Measurements from ENCODE around the gene FZD1. TPM values are rescaled to one million over a fixed set of nuclear protein-coding genes. Genes with fewer than 3 reads are reported as not detected.

The FZD1 gene
- total RNA-seq, 2 experiments from 2014 or later: 0.06 to 0.17 TPM

DNA sequence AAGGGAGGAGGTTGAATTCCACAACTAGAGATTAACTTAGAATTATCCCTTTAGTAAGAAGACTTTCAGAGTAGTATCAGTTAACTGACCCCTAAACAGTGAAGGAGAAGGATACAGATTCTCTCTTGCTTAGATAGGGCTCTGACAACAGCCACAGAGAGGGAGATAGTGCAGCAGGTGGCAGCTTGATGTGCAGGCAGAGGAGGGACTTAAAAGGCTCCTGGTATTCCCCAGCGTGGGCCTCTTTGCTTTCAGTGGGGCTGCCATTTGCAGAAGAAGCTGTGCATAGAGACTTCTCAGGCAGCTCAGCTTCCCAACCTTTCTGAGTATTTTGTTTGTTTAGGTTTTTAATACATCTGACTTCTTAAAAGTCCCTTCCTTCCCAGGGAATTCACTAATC is 16.0 kb downstream of the FZD1 start:
- no peaks in the 10 kb centered on the region for H3K36me3 Mint-ChIP-seq
- H3K27ac Mint-ChIP-seq: no peak overlapping the region
- no peak for ATAC-seq (ENCODE audit: low read depth)
- POLR2A ChIA-PET: no interaction called here
- no peak for DNase-seq
- no peaks in the 10 kb centered on the region for H3K4me1 Mint-ChIP-seq
- peaks cover 5% of the 10 kb centered on the region for H3K27me3 Mint-ChIP-seq
- no peaks in the 10 kb centered on the region for H3K9me3 Mint-ChIP-seq
- H3K4me3 Mint-ChIP-seq: no peak overlapping the region

DNA sequence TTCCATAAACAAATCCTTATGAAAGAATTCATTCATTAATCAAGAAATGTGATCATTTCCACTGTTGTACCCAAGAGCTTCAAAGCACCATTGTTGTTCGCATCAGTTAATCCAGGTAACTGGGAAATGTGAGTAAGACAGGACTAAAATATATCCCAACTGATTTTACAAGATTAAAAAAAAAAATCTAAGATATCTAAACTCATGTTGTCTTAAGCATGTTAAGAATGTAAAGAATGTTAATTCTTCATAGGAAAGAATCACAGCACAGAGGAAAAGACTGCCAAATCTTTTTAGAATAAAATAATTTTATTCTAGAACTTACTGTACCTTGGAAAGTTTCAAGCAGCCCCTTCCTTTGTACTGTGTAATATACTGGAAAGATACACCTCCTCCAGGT is 16.4 kb downstream of the FZD1 start:
- DNase-seq (no peak), ATAC-seq (ENCODE audit: low read depth) (no peak)
- Mint-ChIP-seq H3K9me3 (no peaks in the 10 kb centered on the region), H3K27me3 (peaks cover 5% of the 10 kb centered on the region), H3K4me3 (no peak overlapping the region), H3K36me3 (no peaks in the 10 kb centered on the region), H3K27ac (no peak overlapping the region), H3K4me1 (no peaks in the 10 kb centered on the region)
- POLR2A ChIA-PET: no interaction called here

DNA sequence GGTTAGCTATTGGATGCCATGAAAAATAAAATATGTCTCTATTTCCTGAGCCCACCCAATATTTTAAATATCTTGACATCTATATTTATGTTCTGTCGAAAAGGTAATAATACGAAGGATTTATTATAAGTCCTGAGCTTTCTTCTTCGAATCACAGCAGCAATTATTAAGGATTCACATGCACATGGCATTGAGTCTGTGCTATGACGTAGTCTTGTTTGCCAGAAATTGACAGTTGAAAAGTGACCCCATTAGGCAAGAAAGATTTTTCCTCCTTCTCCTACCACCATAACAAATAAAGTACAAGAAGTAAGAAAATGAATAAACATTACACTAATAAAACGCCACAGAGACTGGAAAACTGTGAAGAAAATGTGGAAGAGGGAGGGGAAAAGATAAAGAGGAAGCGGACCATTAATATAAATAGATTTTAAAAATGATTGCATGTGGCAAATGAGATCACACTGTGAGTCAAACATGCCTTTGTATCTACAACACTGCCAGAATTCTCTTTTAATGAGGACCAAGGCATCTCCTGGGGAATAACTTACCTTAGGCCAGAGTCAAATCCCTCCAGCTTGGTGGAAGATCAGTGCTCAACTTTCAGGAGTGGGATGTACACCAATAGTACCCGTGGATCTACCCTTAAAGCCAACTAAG is 21.6 kb downstream of the FZD1 start:
- H3K4me1 Mint-ChIP-seq: no peaks in the 10 kb centered on the region
- POLR2A ChIA-PET: no interaction called here
- DNase-seq (no peak), ATAC-seq (ENCODE audit: low read depth) (no peak)
- H3K9me3 Mint-ChIP-seq: no peaks in the 10 kb centered on the region
- no peak overlapping the region for H3K4me3 Mint-ChIP-seq
- H3K36me3 Mint-ChIP-seq: no peaks in the 10 kb centered on the region
- no peak overlapping the region for H3K27ac Mint-ChIP-seq
- peaks cover 5% of the 10 kb centered on the region for H3K27me3 Mint-ChIP-seq

- no peak for ATAC-seq (ENCODE audit: low read depth)
- Mint-ChIP-seq H3K27ac (no peak overlapping the region), H3K4me3 (no peak overlapping the region), H3K36me3 (no peaks in the 10 kb centered on the region), H3K4me1 (no peaks in the 10 kb centered on the region), H3K9me3 (no peaks in the 10 kb centered on the region), H3K27me3 (peaks cover 5% of the 10 kb centered on the region)
- POLR2A ChIA-PET: no interaction called here
- no peak for DNase-seq
Observed at GRCh38 chr7:91286432-91286831, 22.2 kb downstream of the FZD1 start.

DNA sequence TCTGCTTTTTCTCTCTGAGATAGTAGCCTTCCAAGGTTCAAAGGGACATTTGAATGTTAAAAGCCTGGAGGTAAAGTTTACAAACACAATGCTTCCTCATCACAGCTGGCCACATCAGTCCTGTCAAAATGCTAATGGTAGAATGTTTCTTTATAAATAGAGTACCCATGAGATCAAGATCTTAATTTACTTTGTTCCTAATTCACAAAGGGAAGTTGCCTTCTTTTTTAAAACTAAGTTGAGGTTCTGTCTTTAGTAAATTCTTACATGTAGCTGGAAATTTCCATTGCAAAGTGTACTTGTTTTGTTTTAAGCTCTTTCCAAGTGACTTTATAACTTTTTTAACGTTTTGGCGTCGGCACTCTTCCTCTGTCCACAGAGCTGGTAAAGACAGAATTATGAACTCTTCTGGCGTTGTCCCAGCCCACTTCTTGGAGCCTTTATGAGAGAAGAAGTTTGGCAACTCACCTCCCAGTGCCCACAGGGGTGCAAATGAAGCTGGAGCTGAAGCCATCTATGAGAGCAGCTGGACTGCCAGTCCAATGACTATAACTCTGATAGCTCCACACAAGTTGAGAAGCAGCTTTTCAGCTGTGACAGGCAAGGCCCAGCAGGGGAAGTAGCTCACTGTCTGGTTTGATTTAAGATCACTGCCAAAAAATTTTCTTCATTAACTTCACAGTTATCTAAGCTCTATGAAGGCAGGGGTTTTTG is 23.3 kb downstream of the FZD1 start:
- Mint-ChIP-seq H3K4me1 (no peaks in the 10 kb centered on the region), H3K4me3 (no peak overlapping the region), H3K27me3 (peaks cover 5% of the 10 kb centered on the region), H3K27ac (no peak overlapping the region), H3K9me3 (no peaks in the 10 kb centered on the region), H3K36me3 (no peaks in the 10 kb centered on the region)
- POLR2A ChIA-PET: no interaction called here
- DNase-seq (no peak), ATAC-seq (ENCODE audit: low read depth) (no peak)

- POLR2A ChIA-PET: no interaction called here
- DNase-seq (no peak), ATAC-seq (ENCODE audit: low read depth) (no peak)
Observed at GRCh38 chr7:91288208-91288824, 24.1 kb downstream of the FZD1 start.

GRCh38 chr7:91289633-91290254 is 25.5 kb downstream of the FZD1 start:
- H3K36me3 Mint-ChIP-seq: no peaks in the 10 kb centered on the region
- no peak overlapping the region for H3K4me3 Mint-ChIP-seq
- DNase-seq (no peak), ATAC-seq (ENCODE audit: low read depth) (no peak)
- H3K4me1 Mint-ChIP-seq: no peaks in the 10 kb centered on the region
- POLR2A ChIA-PET: no interaction called here
- H3K27ac Mint-ChIP-seq: no peak overlapping the region
- no peaks in the 10 kb centered on the region for H3K9me3 Mint-ChIP-seq
- H3K27me3 Mint-ChIP-seq: no peaks in the 10 kb centered on the region

More at GRCh38 chr7:91288208-91288824, 24.1 kb downstream of the FZD1 start:
- no peaks in the 10 kb centered on the region for H3K9me3 Mint-ChIP-seq
- H3K27me3 Mint-ChIP-seq: no peaks in the 10 kb centered on the region
- no peaks in the 10 kb centered on the region for H3K36me3 Mint-ChIP-seq
- no peak overlapping the region for H3K4me3 Mint-ChIP-seq
- H3K27ac Mint-ChIP-seq: no peak overlapping the region
- no peaks in the 10 kb centered on the region for H3K4me1 Mint-ChIP-seq

DNA sequence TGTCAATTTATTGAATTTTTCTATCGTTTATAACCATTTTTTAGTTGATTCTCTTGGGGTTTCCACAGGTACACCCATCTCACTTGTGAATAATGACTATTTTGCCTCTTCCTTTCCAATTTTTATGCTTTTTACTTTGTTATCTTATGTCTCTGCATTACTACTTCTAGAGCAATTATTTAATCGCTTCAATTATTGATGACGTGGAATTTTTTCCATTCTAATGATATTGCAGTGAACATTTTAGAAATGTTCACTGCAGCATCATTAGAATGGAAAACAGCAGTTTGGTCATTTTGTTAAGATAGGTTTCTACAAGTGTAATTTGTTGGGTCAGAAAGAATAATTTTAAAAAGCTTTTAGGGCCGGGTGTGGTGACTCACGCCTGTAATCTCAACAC is 27.1 kb downstream of the FZD1 start:
- H3K27ac Mint-ChIP-seq: no peak overlapping the region
- DNase-seq (no peak), ATAC-seq (ENCODE audit: low read depth) (no peak)
- H3K36me3 Mint-ChIP-seq: no peaks in the 10 kb centered on the region
- H3K4me1 Mint-ChIP-seq: no peaks in the 10 kb centered on the region
- H3K27me3 Mint-ChIP-seq: no peaks in the 10 kb centered on the region
- POLR2A ChIA-PET: no interaction called here
- H3K4me3 Mint-ChIP-seq: no peak overlapping the region
- H3K9me3 Mint-ChIP-seq: no peaks in the 10 kb centered on the region

GRCh38 chr7:91291902-91292301 is 27.7 kb downstream of the FZD1 start:
- Mint-ChIP-seq H3K9me3 (no peaks in the 10 kb centered on the region), H3K27me3 (no peaks in the 10 kb centered on the region), H3K27ac (no peak overlapping the region), H3K4me1 (no peaks in the 10 kb centered on the region), H3K4me3 (no peak overlapping the region), H3K36me3 (no peaks in the 10 kb centered on the region)
- POLR2A ChIA-PET: no interaction called here
- DNase-seq (no peak), ATAC-seq (ENCODE audit: low read depth) (no peak)

DNA sequence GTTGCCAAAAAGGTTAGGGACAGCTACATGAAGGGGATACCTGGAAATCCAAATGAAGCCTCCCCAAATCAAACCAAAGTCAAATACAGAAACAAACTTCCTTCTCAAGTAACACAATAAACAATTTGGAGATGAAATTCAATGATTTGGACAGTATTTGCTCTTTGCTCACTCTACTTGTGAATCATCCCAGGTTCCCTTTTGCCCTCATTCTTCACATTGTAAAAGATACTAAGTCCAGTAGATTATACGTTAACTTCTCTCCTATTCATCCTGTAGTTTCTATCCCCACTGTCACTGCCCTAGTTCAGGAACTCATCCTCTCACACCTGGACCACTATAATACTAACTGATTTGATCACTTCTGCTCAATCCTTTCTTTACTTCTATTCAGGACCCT is 28.3 kb downstream of the FZD1 start:
- no peaks in the 10 kb centered on the region for H3K4me1 Mint-ChIP-seq
- POLR2A ChIA-PET: no interaction called here
- no peak for ATAC-seq (ENCODE audit: low read depth)
- no peak overlapping the region for H3K27ac Mint-ChIP-seq
- no peak for DNase-seq
- H3K4me3 Mint-ChIP-seq: no peak overlapping the region
- no peaks in the 10 kb centered on the region for H3K9me3 Mint-ChIP-seq
- H3K36me3 Mint-ChIP-seq: no peaks in the 10 kb centered on the region
- no peaks in the 10 kb centered on the region for H3K27me3 Mint-ChIP-seq

DNA sequence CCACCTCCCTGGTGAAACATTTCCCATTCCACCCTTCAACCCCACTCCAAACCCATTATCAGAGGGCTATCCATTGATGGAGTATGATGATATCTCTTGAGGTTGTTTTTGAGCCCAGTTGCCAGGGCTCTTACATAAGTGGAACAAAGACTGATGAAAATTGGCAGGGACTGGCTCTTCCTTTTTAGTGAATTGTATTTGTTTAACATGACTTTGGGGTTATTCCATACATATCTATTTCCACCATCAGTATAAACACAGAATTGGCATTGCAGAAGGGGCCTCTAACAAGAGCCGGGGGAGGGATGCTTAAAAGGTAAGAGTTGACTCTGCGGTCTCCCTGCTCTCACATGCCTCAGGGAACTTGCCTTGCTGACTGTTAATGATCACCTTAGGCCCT is 28.9 kb downstream of the FZD1 start:
- Mint-ChIP-seq H3K4me1 (no peaks in the 10 kb centered on the region), H3K27me3 (no peaks in the 10 kb centered on the region), H3K27ac (no peak overlapping the region), H3K36me3 (no peaks in the 10 kb centered on the region), H3K4me3 (no peak overlapping the region), H3K9me3 (no peaks in the 10 kb centered on the region)
- DNase-seq (no peak), ATAC-seq (ENCODE audit: low read depth) (no peak)
- POLR2A ChIA-PET: no interaction called here

DNA sequence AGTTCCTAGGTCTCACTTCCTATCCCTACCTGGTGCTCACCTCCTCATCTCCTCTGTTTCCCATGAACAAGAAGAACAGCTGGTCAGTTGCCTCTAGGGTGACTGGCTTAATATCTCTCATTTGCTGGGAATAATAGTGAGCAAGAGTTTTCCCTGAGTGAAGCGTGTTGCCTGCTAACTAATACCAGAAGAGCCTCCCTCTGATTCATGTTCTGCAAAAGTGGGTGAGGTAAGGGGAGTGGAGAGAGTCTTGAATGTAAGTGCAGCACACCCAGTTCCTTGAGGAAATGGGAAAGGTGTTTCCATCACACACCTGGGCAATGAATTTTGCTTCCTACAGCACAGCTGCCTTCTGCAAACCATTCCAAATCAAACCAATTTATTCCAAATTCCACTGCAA is 29.6 kb downstream of the FZD1 start:
- Mint-ChIP-seq H3K4me3 (no peak overlapping the region), H3K9me3 (no peaks in the 10 kb centered on the region), H3K4me1 (no peaks in the 10 kb centered on the region), H3K27ac (no peak overlapping the region), H3K27me3 (no peaks in the 10 kb centered on the region), H3K36me3 (no peaks in the 10 kb centered on the region)
- no peak for ATAC-seq (ENCODE audit: low read depth)
- DNase-seq: no peak
- POLR2A ChIA-PET: no interaction called here

DNA sequence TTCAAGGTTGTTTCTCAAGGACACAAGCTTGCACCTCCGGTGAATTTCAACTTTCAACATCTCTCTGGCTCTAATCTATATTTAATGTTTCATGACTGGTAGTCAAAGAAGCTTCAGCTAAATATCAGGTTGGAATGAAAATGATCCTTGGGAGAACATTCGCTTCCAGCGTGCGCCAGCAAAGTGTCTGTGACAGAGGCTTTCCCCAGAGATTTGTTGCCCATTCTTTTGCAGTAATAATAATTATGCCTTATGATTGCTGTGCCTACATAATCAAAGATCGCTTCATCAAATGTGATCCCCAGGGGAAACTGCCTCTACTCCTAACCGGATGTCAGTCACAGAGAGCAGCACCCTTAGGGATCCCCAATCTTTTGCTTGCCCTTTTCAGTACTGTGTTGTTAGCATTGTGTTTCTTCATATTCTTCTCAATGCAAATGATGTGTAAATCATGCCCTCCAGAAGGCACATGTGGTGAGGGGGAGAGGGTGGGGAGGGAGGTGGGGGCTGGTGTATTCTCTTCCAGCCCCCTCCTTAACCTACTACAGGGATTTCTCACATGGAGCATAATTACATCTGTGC is 30.5 kb downstream of the FZD1 start:
- no peak overlapping the region for H3K4me3 Mint-ChIP-seq
- no peaks in the 10 kb centered on the region for H3K36me3 Mint-ChIP-seq
- H3K27ac Mint-ChIP-seq: no peak overlapping the region
- H3K4me1 Mint-ChIP-seq: no peaks in the 10 kb centered on the region
- POLR2A ChIA-PET: no interaction called here
- ATAC-seq (ENCODE audit: low read depth): no peak
- H3K27me3 Mint-ChIP-seq: no peaks in the 10 kb centered on the region
- no peak for DNase-seq
- no peaks in the 10 kb centered on the region for H3K9me3 Mint-ChIP-seq

- no peak for ATAC-seq (ENCODE audit: low read depth)
- POLR2A ChIA-PET: no interaction called here
- Mint-ChIP-seq H3K9me3 (no peaks in the 10 kb centered on the region), H3K36me3 (no peaks in the 10 kb centered on the region), H3K4me3 (no peak overlapping the region), H3K27ac (no peak overlapping the region), H3K27me3 (no peaks in the 10 kb centered on the region), H3K4me1 (no peaks in the 10 kb centered on the region)
- DNase-seq: no peak
Observed at GRCh38 chr7:91295576-91295975, 31.3 kb downstream of the FZD1 start.

Measured in activated naive CD8-positive, alpha-beta T cell treated with anti-CD3 and anti-CD28 coated beads, Interleukin-2, amount 10 ng/mL, durations not matched to agents 7 days and 5 days (primary cell).